HG02642 (cell line): ENCODE measurements around the gene SPACA7.

ENCODE experiments used
- ATAC-seq: cut with Tn5 transposase; IDR thresholded peaks from one replicate; pipeline ENCODE4 v1.9.1; 2021; ENCODE audit warnings: mild to moderate bottlenecking; ENCODE audit not compliant: unreplicated experiment, poor library complexity

SPACA7 gene, protein sequence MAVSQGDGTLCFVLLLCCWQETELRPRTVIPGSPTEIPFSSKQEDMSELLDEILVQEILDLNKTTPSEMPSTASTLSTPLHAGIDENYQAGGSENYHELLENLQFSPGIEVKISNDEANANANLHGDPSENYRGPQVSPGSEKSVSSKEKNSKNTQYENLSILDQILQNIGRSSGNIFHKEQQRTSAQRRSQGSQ

GRCh38 chr13:112376050-112376681 is at the start of gene SPACA7:
TSS of gene SPACA7 (plus strand) at chr13:112376355. CDS start at chr13:112376386, 31 bp downstream.
- no peak for ATAC-seq

- no peak for ATAC-seq
Measured at GRCh38 chr13:112326821-112327370, 49.3 kb upstream of the SPACA7 start.

GRCh38 chr13:112328936-112329335 is 47.2 kb upstream of the SPACA7 start:
- no peak for ATAC-seq

- ATAC-seq: no peak
Measured at GRCh38 chr13:112329376-112329775, 46.8 kb upstream of the SPACA7 start.

DNA sequence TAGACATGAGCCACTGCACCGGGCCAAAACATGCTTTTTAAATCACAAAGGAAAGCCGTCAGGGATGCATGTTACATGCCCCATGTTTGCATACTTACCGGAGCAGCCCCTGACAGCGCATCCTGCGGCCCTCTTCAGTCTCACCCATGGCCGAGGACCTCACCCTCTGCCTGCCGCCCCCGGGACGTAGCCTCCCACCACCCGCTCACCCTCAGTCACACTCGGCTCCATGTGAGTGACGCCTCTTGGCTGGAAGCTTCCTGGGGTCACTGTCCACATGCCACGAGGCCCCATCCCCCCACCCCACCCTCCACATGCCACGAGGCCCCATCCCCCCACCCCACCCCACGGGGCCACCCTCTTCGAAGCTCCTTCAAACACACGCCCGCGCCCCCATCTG is 46.1 kb upstream of the SPACA7 start:
- ATAC-seq: no peak

DNA sequence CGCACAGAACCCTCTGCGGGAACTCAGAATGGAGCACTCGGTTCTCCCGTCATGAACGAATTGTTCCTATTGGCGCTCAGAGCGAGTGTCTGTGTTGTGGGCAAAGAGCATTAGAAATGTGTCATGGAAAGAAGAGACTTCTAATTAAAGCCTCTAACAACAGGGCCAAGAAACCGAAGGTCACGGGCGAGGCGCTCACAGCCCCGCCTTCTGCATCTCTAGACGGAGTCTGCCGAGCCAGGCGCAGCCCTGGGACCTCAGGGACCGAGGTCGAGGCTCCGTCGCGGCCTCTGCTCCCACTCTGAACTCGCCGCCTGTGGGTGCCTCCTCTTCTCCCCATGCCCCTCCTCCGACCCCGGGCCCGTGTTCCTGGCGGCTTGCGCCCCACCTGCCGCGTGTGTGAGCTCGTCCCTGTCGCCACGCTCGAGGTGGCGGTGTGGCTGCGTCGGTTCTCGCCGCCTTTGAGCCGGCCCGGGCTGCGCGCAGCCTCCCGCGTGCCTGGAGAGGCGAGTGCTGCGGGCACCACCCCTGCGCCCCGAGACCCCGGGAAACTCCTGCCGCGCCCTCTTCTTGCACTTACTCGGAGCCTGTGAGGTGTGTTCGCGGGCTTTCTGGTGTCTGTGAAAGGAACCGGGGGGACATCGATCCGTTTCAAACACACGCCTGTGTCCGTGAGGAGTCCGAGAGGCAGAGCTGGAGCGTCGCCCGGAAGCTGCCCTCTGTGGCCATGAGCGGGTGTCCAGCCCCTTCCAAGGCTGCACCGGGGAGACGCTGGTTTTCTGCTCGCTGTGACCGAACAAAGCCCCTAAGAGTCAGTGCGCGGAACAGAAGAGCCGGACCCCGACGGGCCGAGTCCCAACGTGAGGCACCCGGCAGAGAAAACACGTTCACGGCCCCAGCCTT is 45.4 kb upstream of the SPACA7 start:
- ATAC-seq: no peak

DNA sequence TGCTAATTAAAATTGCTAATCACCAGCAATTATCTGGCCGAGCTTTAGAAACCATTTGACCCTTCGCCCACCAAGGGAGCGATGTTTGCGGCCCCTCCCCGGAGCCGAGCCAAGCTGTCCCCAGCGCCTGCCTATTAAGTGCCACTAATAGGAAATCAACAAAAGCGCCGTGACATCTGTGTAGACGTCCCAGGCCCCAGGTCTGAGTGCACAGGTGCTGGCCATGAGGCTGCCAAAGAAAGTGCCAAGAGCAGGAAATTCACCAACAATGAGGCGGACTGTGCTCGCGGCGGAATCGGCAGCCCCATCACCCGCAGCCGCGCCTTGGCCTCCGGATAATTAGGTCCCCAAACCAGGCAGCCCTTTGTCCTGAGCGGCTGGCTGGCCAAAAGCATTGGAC is 44.5 kb upstream of the SPACA7 start:
- no peak for ATAC-seq

DNA sequence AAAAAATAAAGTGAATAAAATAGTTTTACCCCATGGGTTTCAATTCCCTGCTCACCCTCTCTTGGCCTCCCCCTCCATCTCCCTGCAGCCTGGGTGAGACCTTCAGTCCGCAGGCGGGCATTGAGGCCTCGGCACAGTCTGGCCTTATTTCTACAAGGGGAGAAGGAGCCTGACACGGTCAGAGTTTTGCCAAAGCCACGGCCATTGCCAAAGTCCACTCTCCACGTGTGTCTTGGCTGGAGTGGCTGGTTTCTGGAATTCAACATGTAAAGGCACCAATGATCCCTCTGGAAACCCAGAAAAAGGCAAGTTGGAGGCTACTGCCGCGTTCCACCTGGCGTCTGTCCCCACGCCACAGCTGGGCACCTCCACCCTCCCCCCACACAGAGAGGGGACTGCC is 43.4 kb upstream of the SPACA7 start:
- ATAC-seq: no peak

- no peak for ATAC-seq
Measured at GRCh38 chr13:112333756-112334543, 42.2 kb upstream of the SPACA7 start.

DNA sequence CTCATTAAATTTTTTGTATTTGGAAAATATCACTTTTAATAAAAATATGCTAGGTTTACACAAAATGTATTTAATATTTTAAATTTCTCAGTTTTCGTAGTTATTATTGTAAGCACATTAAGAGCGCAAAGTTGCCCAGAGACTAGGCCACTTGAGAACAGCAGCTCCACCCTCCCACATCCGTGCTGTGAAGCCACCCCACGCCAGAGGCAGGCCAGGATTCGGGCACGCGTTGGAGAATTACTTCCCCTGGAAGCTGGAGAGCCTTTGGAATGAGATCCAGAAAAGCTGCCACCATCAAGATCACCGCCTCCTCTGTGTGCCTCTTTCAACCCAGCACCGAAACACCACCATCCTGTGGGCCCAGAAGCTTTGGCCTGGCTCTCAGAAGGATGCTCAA is 41.0 kb upstream of the SPACA7 start:
- no peak for ATAC-seq

GRCh38 chr13:112341446-112341845 is 34.7 kb upstream of the SPACA7 start:
- ATAC-seq: no peak

- no peak for ATAC-seq
Measured at GRCh38 chr13:112341976-112342735, 34.0 kb upstream of the SPACA7 start.

- ATAC-seq: no peak
Measured at GRCh38 chr13:112342841-112343361, 33.3 kb upstream of the SPACA7 start.

- ATAC-seq: no peak
Measured at GRCh38 chr13:112343591-112343990, 32.6 kb upstream of the SPACA7 start.

DNA sequence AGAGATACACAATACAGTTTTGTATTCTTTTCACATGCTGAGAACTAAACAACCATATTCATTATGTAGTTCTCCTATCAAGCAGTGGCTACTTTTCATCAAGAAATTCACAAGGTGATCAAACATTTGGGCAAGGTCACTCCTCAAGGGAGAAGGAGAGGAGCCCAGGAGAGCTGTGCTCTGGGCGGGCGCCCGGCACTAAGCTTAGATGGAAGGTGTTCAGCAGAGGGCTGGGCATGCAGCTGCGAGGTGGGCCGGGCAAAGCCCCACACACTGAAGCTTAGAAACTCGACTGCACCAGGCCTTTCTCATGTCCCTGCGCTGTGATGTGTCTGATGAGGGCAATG is 30.4 kb upstream of the SPACA7 start:
- no peak for ATAC-seq

GRCh38 chr13:112346173-112346898 is 29.8 kb upstream of the SPACA7 start:
- ATAC-seq: no peak

DNA sequence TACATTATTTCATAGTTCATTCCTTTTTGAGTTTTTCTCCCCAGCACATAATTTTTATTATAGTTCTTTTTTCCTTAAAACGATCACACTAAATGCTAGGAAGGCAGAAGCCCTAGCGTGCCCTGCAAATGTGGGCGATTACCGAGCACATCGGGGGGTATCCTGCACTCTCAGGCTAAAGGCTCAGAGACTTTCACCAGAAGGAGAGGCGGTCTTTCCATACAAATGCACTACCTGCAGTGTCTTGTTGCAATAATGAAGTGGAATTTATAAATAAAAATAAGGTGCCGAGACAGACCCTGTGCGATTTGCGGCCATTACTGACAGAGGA is 29.3 kb upstream of the SPACA7 start:
- no peak for ATAC-seq

- no peak for ATAC-seq
Measured at GRCh38 chr13:112347986-112348385, 28.2 kb upstream of the SPACA7 start.
